DMS 273 treated with DMSO at 0.1 percent for 48 hours (cell line): ENCODE results near the gene MYO3A.

Experiments
- DNase-seq: peaks from one replicate; lab custom pipeline; 2025; lab: John Stamatoyannopoulos, UW

Gene MYO3A

DNA sequence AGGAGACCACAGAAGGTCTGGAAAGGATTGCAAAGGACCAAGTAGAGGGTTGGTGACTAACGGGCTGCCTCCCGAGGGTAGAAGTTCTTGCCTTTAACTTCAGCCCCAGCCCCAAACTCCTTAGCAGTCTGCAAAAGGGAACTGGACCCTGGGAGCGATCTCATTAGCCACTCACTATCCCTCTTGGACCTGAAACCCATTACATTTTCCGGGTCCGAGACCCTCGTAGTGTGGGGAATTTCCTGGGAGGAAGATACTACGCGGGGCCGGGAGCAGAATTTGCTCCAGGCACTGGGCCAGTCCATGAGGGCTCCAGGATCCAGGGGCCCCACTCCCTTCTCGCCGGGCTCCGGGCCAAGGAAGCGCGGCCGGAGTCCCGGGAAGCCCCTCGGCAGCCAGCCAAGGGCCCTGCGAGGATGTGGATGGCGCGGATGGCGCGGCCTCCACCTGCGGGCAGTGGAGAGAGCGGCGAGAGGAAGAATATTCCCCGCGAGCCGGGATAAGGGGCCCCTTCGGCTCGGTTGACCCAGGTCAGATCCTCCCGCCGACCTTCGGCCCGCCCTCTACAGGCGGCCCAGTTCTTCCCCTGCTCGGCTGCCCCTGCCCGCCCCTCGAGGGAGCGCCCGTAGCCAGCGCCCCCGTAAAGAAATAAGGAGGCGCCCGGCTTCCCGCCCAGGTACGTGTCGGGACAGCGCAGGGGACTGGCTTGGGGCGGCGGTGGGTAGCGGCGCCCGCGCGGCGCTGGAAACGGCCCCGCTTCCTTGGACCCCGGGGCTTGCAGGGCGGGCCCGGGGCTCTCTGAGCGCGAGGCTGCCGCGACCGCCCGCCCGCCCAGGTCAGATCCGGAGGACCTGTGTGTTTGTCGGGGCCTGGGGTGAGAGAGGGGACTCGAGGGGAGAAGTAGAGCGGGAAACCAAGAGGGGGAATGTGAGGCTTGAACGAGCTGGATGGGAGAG lies at the start of gene MYO3A:
TSS of gene MYO3A (plus strand) at position 577 of the 956 bp plus-strand sequence. CDS start 17,882 bp downstream, outside the sequence.
- no peak for DNase-seq

- no peak for DNase-seq
Measured at GRCh38 chr10:25888627-25889026, 45.4 kb upstream of the MYO3A start.

GRCh38 chr10:25890995-25891394 lies 43.0 kb upstream of the MYO3A start:
- DNase-seq, result no peak

GRCh38 chr10:25895856-25896255 lies 38.2 kb upstream of the MYO3A start:
- DNase-seq, result no peak

DNA sequence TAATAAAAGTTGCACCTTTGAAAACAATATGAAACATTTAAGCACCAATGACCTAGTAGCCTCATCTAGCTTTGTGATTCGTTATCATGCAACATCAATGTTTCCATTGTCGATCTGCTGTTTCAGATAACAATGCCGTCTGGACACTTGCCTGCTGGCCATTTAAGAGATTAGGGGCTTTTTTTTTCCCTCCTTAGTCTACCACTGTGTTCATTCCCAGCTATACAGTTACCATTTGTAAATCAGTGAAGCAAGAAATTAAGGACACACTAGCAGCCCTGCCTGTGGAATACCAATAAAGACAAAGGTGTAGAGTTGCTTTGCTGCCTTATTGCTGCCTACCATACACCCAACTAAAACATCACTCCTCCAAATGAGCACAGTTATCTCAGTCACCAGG lies 37.6 kb upstream of the MYO3A start:
- DNase-seq, result no peak

- DNase-seq, result no peak
Measured at GRCh38 chr10:25899304-25899703, 34.7 kb upstream of the MYO3A start.

DNA sequence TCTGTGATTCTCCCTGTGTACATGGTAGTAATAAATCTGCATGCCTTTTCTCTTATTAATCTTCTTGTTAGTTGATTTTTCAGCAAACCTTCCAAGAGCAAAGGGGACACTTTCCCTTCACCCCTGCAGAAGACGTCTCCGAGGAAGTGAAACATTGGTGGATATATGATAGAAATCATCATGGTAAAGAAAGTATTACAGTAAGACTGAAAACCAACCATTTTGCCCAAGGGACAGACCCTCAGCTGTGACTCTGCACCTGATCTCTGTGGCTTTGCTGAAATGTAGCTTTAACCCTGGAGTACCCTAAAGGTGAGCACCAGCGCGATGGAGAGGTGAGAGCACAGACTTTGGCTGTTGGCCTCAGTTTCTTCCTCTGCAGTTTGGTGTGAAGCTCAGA lies 32.8 kb upstream of the MYO3A start:
- no peak for DNase-seq

DNA sequence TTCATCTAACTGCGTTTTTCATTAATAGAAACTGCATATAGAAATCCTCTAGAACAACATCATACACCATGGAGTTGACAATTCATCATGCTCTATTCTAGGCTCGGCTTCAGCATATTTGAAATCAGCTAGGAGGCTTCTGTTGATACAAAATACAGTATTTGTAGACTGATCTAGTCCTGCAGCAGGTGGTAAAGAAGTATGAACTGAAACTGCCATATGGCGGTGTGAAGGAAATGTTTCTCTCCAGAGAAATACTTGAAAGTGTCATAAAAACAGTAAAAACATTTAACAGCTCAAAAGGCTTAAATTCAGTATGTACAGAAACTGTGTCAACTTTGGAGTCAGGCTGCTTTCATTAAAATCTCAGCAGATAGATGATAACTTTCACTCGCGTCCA lies 32.0 kb upstream of the MYO3A start:
- DNase-seq, result no peak

DNA sequence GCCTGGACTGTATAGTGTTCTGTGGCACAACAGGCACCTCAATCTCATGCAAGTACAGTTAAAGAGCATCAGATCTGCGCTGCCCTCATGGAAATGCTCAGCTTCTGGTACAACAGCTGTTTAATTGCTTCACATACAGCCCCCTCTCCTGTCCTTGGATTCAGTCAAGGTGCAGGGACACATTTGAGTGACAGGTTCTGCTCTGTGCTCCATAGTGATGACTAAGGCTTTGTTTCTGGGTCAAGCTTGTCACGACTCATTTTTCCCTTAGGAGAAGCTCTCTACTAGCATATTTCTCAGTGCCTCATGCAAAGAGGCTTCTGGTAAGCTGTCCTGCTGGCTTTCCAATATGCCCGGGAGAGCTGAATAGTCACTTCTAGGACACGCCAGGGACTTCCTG lies 26.8 kb upstream of the MYO3A start:
- no peak for DNase-seq

DNA sequence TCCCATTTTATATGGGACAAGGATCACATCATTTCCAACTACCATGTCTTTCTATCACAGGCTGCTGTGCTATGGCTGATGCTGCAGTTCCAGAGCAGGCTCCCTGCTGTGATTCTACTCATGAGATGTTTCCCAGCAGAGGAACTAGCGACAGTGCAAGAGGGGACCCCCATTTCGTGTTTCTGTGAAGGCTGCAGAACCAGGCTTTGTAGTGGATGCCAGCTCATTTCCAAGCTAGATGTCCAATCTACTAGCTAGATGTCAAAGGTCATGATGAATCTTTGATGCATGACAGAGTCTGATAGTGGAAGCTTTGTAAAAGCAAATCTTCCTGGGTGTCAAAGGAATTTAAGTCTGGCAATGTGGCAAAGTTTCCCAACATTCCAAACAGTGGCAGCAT lies 21.2 kb upstream of the MYO3A start:
- no peak for DNase-seq

DNA sequence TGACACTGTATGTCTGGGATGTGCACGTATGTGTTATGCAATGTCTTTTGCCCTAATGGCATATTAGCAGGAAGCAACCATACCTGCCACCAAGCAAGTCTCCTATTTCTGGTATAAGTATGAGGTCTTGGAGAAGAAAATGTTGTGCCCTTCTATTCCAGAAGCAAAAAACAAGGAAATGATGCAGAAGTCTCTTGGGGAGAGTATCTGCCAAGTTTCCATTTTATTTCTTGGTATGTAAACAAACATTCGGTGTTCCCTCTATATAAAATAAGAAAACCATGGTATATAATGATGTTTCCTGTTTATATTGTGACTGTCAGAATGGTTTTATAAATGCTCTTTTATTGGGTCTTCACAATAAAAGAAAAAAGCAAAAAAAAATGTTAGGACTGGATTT lies 19.3 kb upstream of the MYO3A start:
- DNase-seq, result no peak

DNA sequence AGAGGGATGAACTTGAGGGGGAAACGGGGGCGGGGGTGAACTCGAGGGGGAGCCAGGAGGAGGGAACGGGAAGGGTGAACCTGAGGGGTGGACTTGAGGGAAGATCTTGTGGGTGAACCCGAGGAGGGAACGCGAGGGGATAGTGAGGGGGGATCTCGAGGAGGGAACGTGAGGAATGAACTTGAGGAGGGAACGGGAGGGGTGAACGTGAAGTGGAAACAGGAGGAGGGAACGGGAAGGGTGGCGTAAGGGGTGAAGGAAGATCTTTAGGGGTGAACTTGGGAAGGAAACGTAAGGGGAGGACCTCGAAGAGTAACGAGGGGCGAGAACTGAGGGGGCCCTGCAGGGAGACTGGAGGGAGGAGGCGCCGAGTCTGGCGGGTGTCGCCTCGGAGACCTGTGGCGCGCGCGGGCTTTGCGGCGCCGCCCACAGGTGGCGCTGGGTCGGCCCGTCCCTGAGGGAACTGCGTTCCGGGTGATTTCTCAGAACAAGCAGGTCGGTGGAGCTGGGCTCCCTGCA lies 651 bp downstream of the MYO3A start:
- no peak for DNase-seq

GRCh38 chr10:25938405-25938804 lies 4.4 kb downstream of the MYO3A start:
- DNase-seq, result no peak

GRCh38 chr10:25944771-25945170 lies 10.7 kb downstream of the MYO3A start:
- DNase-seq, result no peak

- DNase-seq, result no peak
Measured at GRCh38 chr10:25952857-25953256, 18.8 kb downstream of the MYO3A start.

- no peak for DNase-seq
Measured at GRCh38 chr10:25954851-25955250, 20.8 kb downstream of the MYO3A start.

- DNase-seq, result no peak
Measured at GRCh38 chr10:25959540-25960232, 25.7 kb downstream of the MYO3A start.

DNA sequence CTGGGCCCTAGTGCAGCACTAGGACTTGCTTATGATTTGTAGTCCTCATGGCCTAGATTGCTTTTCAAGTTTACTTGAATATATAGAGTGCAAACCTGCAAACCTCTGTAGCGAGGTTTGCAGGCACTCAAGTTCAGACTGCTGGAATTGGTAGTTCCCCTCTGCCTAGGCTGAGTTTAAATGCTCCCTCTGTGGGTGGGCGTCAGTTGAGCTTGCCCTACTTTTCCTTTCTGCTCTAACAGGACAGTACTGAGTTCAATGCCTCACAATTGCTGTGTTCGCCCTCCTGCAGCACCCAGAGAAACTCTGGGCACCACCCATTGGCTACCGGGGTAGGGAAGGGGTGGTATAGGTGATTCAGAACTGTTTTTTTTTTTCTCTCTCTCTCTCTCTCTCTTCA lies 31.6 kb downstream of the MYO3A start:
- DNase-seq, result no peak

GRCh38 chr10:25966844-25967243 lies 32.8 kb downstream of the MYO3A start:
- no peak for DNase-seq

GRCh38 chr10:25972631-25973030 lies 38.6 kb downstream of the MYO3A start:
- no peak for DNase-seq

- DNase-seq, result no peak
Measured at GRCh38 chr10:25974897-25975459, 40.9 kb downstream of the MYO3A start.

GRCh38 chr10:25978771-25979170 lies 44.7 kb downstream of the MYO3A start:
- no peak for DNase-seq

DNA sequence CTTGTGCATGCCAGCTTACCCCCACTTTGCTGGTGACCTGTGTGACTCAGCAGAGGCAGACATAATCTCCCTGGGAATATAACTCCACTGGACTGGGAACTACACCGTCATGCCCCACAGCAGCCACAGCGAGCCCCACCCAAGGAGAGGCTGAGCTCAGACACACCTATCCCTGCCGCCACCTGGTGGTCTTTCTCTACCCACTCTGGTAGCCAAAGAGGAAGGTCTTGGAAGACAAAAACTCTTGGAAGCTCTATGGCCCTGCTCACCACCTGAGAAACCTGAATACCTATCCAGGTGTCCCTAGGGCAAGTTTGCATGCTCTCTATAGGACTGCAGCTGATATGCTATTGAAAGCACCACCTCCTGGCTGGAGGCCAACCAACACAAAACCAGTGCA lies 48.1 kb downstream of the MYO3A start:
- DNase-seq, result no peak
